Measurements from ENCODE around the gene SOSTDC1.
A peak's percentile ranks its signal among the peaks of the same experiment; 100 is the strongest.

SOSTDC1 gene

GRCh38 chr7:16421333-16422102 lies 44.0 kb downstream of the SOSTDC1 start, which contains the start of gene CRPPA:
Gene CRPPA, minus strand, starts transcription at chr7:16421538. Its CDS starts 216 bp downstream, at chr7:16421322.
- Mint-ChIP-seq H3K27ac (peak within 1 kb of the TSS; percentile 87 to 97), H3K4me3 (peak within 1 kb of the TSS; percentile 84 to 90), H3K4me1 (ENCODE audit: low read depth in 2 of 2) (peaks cover 13 to 18% of the 10 kb centered on the region in 2 donors), H3K36me3 (ENCODE audit: insufficient read depth) (peaks cover 8% of the 10 kb centered on the region), H3K27me3 (no peaks in the 10 kb centered on the region), H3K9me3 (no peaks in the 10 kb centered on the region)
- peak; percentile 34 for ATAC-seq (replicated peaks)
- DNase-seq: peak in 2 of 3 experiments; percentile 12 to 39

GRCh38 chr7:16420649-16421332 lies 44.7 kb downstream of the SOSTDC1 start:
- DNase-seq (peak; percentile 75 to 83 (median 76)), ATAC-seq (replicated peaks) (peak; percentile 92)
- Mint-ChIP-seq H3K27me3 (no peaks in the 10 kb centered on the region), H3K9me3 (no peaks in the 10 kb centered on the region), H3K4me3 (peak overlapping the region; percentile 84 to 90), H3K4me1 (ENCODE audit: low read depth in 2 of 2) (peaks cover 13 to 18% of the 10 kb centered on the region in 2 donors), H3K27ac (peak overlapping the region; percentile 87 to 97), H3K36me3 (ENCODE audit: insufficient read depth) (peaks cover 8% of the 10 kb centered on the region)

- Mint-ChIP-seq H3K27ac (peak overlapping the region; percentile 87 to 97), H3K4me1 (ENCODE audit: low read depth in 2 of 2) (peaks cover 13 to 18% of the 10 kb centered on the region in 2 donors), H3K4me3 (peak overlapping the region; percentile 84 to 90), H3K36me3 (ENCODE audit: insufficient read depth) (peaks cover 8% of the 10 kb centered on the region), H3K9me3 (no peaks in the 10 kb centered on the region), H3K27me3 (no peaks in the 10 kb centered on the region)
- no peak for DNase-seq
- ATAC-seq (replicated peaks): no peak
Measured at GRCh38 chr7:16420329-16420648, 45.2 kb downstream of the SOSTDC1 start.

GRCh38 chr7:16419859-16420258 lies 45.7 kb downstream of the SOSTDC1 start:
- DNase-seq (no peak), ATAC-seq (replicated peaks) (no peak)
- Mint-ChIP-seq H3K9me3 (no peaks in the 10 kb centered on the region), H3K4me1 (ENCODE audit: low read depth in 2 of 2) (peaks cover 13 to 18% of the 10 kb centered on the region in 2 donors), H3K4me3 (peak overlapping the region; percentile 84 to 90), H3K27ac (peak overlapping the region in 1 of 2 donors; percentile 97), H3K27me3 (no peaks in the 10 kb centered on the region), H3K36me3 (ENCODE audit: insufficient read depth) (peaks cover 8% of the 10 kb centered on the region)

- H3K27ac Mint-ChIP-seq: no peak overlapping the region
- no peaks in the 10 kb centered on the region for H3K27me3 Mint-ChIP-seq
- H3K4me1 Mint-ChIP-seq (ENCODE audit: low read depth in 2 of 2): peaks cover 13 to 18% of the 10 kb centered on the region in 2 donors
- ATAC-seq (replicated peaks) (no peak), DNase-seq (no peak)
- H3K36me3 Mint-ChIP-seq (ENCODE audit: insufficient read depth): peaks cover 8% of the 10 kb centered on the region
- H3K9me3 Mint-ChIP-seq: no peaks in the 10 kb centered on the region
- peak overlapping the region in 1 of 2 donors; percentile 84 for H3K4me3 Mint-ChIP-seq
Measured at GRCh38 chr7:16419126-16419525, 46.4 kb downstream of the SOSTDC1 start.

- H3K27me3 Mint-ChIP-seq: no peaks in the 10 kb centered on the region
- no peak overlapping the region for H3K27ac Mint-ChIP-seq
- H3K4me3 Mint-ChIP-seq: no peak overlapping the region
- H3K4me1 Mint-ChIP-seq (ENCODE audit: low read depth in 2 of 2): peaks cover 13 to 18% of the 10 kb centered on the region in 2 donors
- ATAC-seq (replicated peaks) (no peak), DNase-seq (no peak)
- H3K9me3 Mint-ChIP-seq: no peaks in the 10 kb centered on the region
- H3K36me3 Mint-ChIP-seq (ENCODE audit: insufficient read depth): peaks cover 8% of the 10 kb centered on the region
Measured at GRCh38 chr7:16417906-16418305, 47.6 kb downstream of the SOSTDC1 start.

GRCh38 chr7:16416289-16417282 lies 49.0 kb downstream of the SOSTDC1 start:
- H3K9me3 Mint-ChIP-seq: no peaks in the 10 kb centered on the region
- no peak overlapping the region for H3K27ac Mint-ChIP-seq
- peaks cover 10 to 18% of the 10 kb centered on the region in 2 donors for H3K4me1 Mint-ChIP-seq (ENCODE audit: low read depth in 2 of 2)
- H3K4me3 Mint-ChIP-seq: no peak overlapping the region
- no peaks in the 10 kb centered on the region for H3K27me3 Mint-ChIP-seq
- ATAC-seq (replicated peaks): no peak
- peaks cover 8% of the 10 kb centered on the region for H3K36me3 Mint-ChIP-seq (ENCODE audit: insufficient read depth)
- no peak for DNase-seq

- ATAC-seq (replicated peaks): no peak
- no peaks in the 10 kb centered on the region for H3K27me3 Mint-ChIP-seq
- DNase-seq: no peak
- no peak overlapping the region for H3K27ac Mint-ChIP-seq
- H3K4me3 Mint-ChIP-seq: no peak overlapping the region
- peaks cover 3% of the 10 kb centered on the region for H3K36me3 Mint-ChIP-seq (ENCODE audit: insufficient read depth)
- H3K9me3 Mint-ChIP-seq: no peaks in the 10 kb centered on the region
- peaks cover 0 to 4% of the 10 kb centered on the region in 2 donors for H3K4me1 Mint-ChIP-seq (ENCODE audit: low read depth in 2 of 2)
Measured at GRCh38 chr7:16412274-16413254, 53.0 kb downstream of the SOSTDC1 start.

All from effector memory CD8-positive, alpha-beta T cell (primary cell).